OCI-LY1 (cell line): ENCODE measurements around the gene ADAMTSL1.

Experiments used
- H2AFZ ChIP-seq: fragments of 200-600 bp; sonication (generic), shearing (Covaris generic); 2 replicates; pipeline ENCODE4 v1.6.0; 2014; ENCODE audit warnings: antibody characterized with exemption, mild to moderate bottlenecking, low read length
- H3F3A ChIP-seq: fragments of 200-600 bp; sonication (generic), shearing (Covaris generic); 2 replicates; pipeline ENCODE4 v1.6.0; 2014; ENCODE audit warnings: mild to moderate bottlenecking, antibody characterized with exemption, low read length, moderate library complexity; ENCODE audit not compliant: insufficient read depth
- H3K27ac ChIP-seq: fragments of 200-600 bp; sonication (generic); 2 replicates; pipeline ENCODE4 v1.5.1; 2014; ENCODE audit warnings: low read length, mixed run types, mild to moderate bottlenecking, low read depth; ENCODE audit not compliant: poor library complexity, severe bottlenecking
- H3K27me3 ChIP-seq: fragments of 200-600 bp; sonication (generic); 2 replicates; pipeline ENCODE4 v1.6.0; 2014; ENCODE audit warnings: antibody characterized with exemption, mild to moderate bottlenecking, low read length, moderate library complexity; ENCODE audit not compliant: insufficient read depth
- H3K36me3 ChIP-seq: fragments of 200-600 bp; sonication (generic); 2 replicates; pipeline ENCODE4 v1.6.1; 2014; ENCODE audit warnings: mild to moderate bottlenecking, antibody characterized with exemption, low read length, moderate library complexity, mixed read lengths; ENCODE audit not compliant: insufficient read depth
- H3K4me1 ChIP-seq: fragments of 200-600 bp; sonication (generic); 2 replicates; pipeline ENCODE4 v1.5.1; 2014; ENCODE audit warnings: mild to moderate bottlenecking, low read length, moderate library complexity; ENCODE audit not compliant: insufficient read depth, severe bottlenecking
- H3K4me2 ChIP-seq: fragments of 200-600 bp; sonication (generic), shearing (Covaris generic); 2 replicates; pipeline ENCODE4 v1.6.1; 2014; ENCODE audit warnings: low read length
- H3K4me3 ChIP-seq: fragments of 200-600 bp; sonication (generic); 2 replicates; pipeline ENCODE4 v1.5.1; 2014; ENCODE audit warnings: low read length, low read depth, mild to moderate bottlenecking, mixed read lengths; ENCODE audit not compliant: poor library complexity, severe bottlenecking
- H3K79me2 ChIP-seq: fragments of 200-600 bp; shearing (Covaris generic); 2 replicates; pipeline ENCODE4 v1.6.1; 2016; ENCODE audit warnings: mixed run types, low read length, mixed read lengths; ENCODE audit not compliant: insufficient read depth
- H3K9ac ChIP-seq: fragments of 200-600 bp; sonication (generic), shearing (Covaris generic); 2 replicates; pipeline ENCODE4 v1.6.1; 2014; ENCODE audit warnings: mild to moderate bottlenecking, low read length, mixed read lengths
- H3K9me2 ChIP-seq: fragments of 200-600 bp; sonication (generic), shearing (Covaris generic); 2 replicates; pipeline ENCODE4 v1.6.1; 2014; ENCODE audit warnings: low read depth, mild to moderate bottlenecking, low read length, mixed read lengths
- H3K9me3 ChIP-seq: fragments of 200-600 bp; shearing (Covaris generic); 2 replicates; pipeline ENCODE4 v1.6.1; 2014; ENCODE audit warnings: low read length, mixed read lengths
- H4K20me1 ChIP-seq: fragments of 200-600 bp; sonication (generic), shearing (Covaris generic); 2 replicates; pipeline ENCODE4 v1.6.0; 2016; ENCODE audit warnings: mild to moderate bottlenecking, low read length; ENCODE audit not compliant: insufficient read depth
- EZH2 ChIP-seq: fragments of 200-600 bp; sonication (generic), shearing (Covaris generic); IDR thresholded peaks from 2 replicates; pipeline ENCODE4 v1.8.0; 2017; ENCODE audit warnings: borderline replicate concordance, mixed run types, mild to moderate bottlenecking, antibody characterized with exemption, low read length, moderate library complexity, mixed read lengths
- TF ChIP-seq, protein P1 (sequence below): fragments of 200-600 bp; sonication (generic), shearing (Covaris generic); IDR thresholded peaks from 2 replicates; pipeline ENCODE4 v1.5.1; 2017; ENCODE audit warnings: mild to moderate bottlenecking, antibody characterized with exemption, low read length, moderate library complexity, mixed read lengths

Gene ADAMTSL1

DNA sequence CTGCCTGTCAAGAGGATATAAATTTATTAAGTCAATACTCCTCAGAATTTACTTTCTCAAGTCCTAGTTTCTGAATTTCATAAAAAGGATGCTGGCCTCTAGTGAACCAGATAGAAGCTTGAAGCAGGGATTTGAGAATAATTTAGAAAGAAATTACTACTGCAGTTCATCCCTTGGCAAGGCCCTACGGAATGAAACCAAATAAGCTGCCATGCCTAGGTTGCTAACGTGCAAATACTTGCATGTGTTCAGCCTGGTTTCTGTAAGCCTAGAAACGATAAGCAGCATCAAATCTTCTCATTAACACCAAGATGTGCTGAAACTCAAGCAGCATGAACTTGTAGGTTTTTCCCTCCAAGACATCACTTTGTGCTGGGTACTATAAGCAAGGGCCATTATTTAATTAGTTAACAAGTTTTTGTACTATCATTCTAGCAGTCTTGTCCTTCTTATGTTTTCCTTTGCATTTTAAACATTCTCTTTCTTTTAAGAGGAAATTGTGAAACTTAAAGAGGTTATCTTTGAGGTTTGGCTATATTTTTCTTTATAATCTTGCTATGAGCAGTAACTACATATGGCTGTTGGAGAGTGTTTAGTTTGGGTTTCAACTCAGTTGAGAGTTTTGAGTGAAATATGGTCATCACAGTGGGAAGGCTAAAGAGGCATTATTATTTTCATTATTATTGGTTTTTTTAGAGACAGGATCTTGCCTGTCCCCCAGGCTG lies 71.8 kb downstream of the ADAMTSL1 start:
- H3K4me3 ChIP-seq = no peak overlapping the region
- H3F3A ChIP-seq = no peaks in the 10 kb centered on the region
- H3K27ac ChIP-seq = no peak overlapping the region
- H3K4me1 ChIP-seq = no peaks in the 10 kb centered on the region
- TF ChIP-seq, protein P1, sequence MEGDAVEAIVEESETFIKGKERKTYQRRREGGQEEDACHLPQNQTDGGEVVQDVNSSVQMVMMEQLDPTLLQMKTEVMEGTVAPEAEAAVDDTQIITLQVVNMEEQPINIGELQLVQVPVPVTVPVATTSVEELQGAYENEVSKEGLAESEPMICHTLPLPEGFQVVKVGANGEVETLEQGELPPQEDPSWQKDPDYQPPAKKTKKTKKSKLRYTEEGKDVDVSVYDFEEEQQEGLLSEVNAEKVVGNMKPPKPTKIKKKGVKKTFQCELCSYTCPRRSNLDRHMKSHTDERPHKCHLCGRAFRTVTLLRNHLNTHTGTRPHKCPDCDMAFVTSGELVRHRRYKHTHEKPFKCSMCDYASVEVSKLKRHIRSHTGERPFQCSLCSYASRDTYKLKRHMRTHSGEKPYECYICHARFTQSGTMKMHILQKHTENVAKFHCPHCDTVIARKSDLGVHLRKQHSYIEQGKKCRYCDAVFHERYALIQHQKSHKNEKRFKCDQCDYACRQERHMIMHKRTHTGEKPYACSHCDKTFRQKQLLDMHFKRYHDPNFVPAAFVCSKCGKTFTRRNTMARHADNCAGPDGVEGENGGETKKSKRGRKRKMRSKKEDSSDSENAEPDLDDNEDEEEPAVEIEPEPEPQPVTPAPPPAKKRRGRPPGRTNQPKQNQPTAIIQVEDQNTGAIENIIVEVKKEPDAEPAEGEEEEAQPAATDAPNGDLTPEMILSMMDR = no peak
- no peak for TF ChIP-seq EZH2
- no peak overlapping the region for H3K9ac ChIP-seq
- H3K27me3 ChIP-seq = no peaks in the 10 kb centered on the region
- no peaks in the 10 kb centered on the region for H3K9me2 ChIP-seq
- no peaks in the 10 kb centered on the region for H4K20me1 ChIP-seq
- no peaks in the 10 kb centered on the region for H3K36me3 ChIP-seq
- no peaks in the 10 kb centered on the region for H3K79me2 ChIP-seq
- H3K4me2 ChIP-seq = no peak overlapping the region
- no peaks in the 10 kb centered on the region for H3K9me3 ChIP-seq
- no peak overlapping the region for H2AFZ ChIP-seq

DNA sequence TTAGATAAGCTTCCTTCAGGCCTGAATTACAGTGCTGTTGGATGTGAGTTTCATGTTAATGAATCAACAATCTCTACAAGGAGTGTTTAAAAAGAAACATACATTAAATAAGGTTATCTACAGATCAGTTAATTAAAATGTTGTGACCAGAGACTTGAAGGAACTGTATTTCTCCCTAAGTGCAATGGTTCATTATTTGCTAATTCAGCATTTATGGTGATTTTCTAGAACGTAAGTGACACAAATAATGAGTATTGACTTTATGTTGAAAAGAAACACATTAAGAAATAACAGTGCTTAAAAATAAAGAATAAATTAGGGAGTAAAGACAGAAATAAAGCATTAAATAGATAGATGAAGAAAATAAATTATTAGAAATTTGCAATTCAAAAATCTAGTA lies 74.5 kb downstream of the ADAMTSL1 start:
- Histone ChIP-seq H3K9me2 (no peaks in the 10 kb centered on the region), H4K20me1 (no peaks in the 10 kb centered on the region), H3F3A (no peaks in the 10 kb centered on the region), H3K9me3 (no peaks in the 10 kb centered on the region), H3K4me3 (no peak overlapping the region), H3K27ac (no peak overlapping the region), H3K36me3 (no peaks in the 10 kb centered on the region), H2AFZ (no peak overlapping the region), H3K79me2 (no peaks in the 10 kb centered on the region), H3K9ac (no peak overlapping the region), H3K27me3 (no peaks in the 10 kb centered on the region), H3K4me1 (no peaks in the 10 kb centered on the region), H3K4me2 (no peak overlapping the region)
- TF ChIP-seq, protein P1 = no peak
- no peak for TF ChIP-seq EZH2

DNA sequence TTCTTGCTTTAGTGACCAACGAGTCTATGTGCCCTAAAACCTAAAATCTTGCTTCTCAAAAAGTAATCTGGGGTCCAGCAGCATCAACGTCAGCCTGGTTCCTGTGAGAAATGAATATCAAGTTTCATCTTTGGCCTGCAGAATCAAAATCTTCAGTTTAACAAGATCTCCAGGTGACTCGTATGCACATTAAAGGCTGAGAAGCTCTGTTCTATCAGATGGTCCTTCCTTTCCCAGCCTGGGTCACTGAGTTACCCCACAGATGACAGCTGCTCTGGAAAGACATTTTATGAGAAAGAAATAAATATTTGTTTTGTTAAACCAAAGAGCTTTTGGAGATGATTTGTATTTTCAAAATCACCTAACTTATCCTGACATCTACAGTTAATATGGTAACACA lies 75.8 kb downstream of the ADAMTSL1 start:
- no peak overlapping the region for H3K9ac ChIP-seq
- no peaks in the 10 kb centered on the region for H3K4me1 ChIP-seq
- H3K4me2 ChIP-seq = no peak overlapping the region
- H3K27ac ChIP-seq = no peak overlapping the region
- H3K4me3 ChIP-seq = no peak overlapping the region
- no peaks in the 10 kb centered on the region for H3K36me3 ChIP-seq
- H3K9me2 ChIP-seq = no peaks in the 10 kb centered on the region
- TF ChIP-seq, protein P1 = no peak
- TF ChIP-seq EZH2 = no peak
- no peaks in the 10 kb centered on the region for H3K27me3 ChIP-seq
- no peaks in the 10 kb centered on the region for H3K79me2 ChIP-seq
- no peak overlapping the region for H2AFZ ChIP-seq
- no peaks in the 10 kb centered on the region for H4K20me1 ChIP-seq
- H3F3A ChIP-seq = no peaks in the 10 kb centered on the region
- H3K9me3 ChIP-seq = no peaks in the 10 kb centered on the region
